ENCODE measurements around the gene TAS2R40.
"Not testable (repeated sequence)": the region's sequence is repeated elsewhere in the genome, so short reads cannot be mapped to it uniquely, and the experiment has no call there.

TAS2R40 gene

GRCh38 chr7:143221737-143222136 lies at the start of gene TAS2R40:
TSS of gene TAS2R40 (plus strand) at chr7:143222037. CDS start at chr7:143222079, 42 bp downstream.
- no peak for DNase-seq

GRCh38 chr7:143172354-143172753 lies 49.5 kb upstream of the TAS2R40 start:
- DNase-seq = peak; percentile 78

GRCh38 chr7:143176128-143176527 lies 45.7 kb upstream of the TAS2R40 start:
- no peak for DNase-seq

DNA sequence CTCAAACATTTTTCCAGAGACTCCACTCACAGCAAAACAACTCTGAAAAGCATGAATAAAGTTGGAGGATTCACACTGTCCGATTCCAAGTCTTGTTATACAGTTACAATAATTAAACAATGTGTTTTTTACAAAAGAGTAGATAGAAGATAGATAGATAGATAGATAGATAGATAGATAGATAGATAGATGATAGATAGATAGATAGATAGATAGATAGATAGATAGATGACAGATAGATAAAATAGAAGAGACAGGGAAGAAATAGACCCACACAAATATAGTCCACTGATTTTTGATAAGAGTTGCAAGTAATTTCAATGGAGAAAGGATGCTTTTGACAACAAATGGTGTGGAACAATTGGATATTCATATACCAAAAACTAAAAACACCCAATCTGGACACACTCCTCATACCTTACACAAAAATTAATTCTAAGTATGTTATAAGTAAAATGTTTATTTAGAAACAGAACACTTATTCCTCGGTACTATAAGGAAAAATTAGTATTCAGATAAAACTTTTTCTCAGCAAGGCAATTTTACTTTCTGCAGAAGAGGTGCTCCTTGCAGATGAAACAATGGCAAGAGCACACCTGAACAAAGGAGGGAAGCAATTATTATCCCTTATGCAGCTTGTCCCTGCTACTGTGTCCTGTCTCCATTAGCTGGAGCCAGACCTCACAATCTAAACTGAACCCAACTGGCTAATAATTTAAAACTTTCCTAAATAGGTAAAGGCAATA lies 44.3 kb upstream of the TAS2R40 start:
- DNase-seq = no peak

GRCh38 chr7:143180771-143181170 lies 41.1 kb upstream of the TAS2R40 start:
- DNase-seq = not testable (repeated sequence)

- DNase-seq = no peak
Observed at GRCh38 chr7:143181349-143181748, 40.5 kb upstream of the TAS2R40 start.

DNA sequence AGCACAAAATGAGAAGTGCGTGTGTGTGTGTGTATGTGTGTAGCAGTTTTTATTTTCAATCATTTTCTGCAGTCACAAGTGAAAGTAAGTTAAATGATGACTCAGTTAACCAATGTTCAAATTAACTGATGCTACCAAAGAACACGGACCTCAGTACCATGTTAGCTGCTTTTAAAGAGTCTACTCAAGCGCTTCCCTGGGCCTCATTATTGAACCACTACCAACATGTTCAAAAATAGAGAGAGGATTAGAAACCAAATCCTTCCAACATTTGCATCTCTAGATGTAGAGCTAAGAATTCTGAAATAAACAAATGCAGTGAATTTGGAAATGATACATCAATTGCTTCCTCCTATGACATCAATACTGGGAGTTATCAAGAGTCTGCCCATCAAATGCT lies 38.8 kb upstream of the TAS2R40 start, which contains the start of gene TAS2R39:
TSS of gene TAS2R39 (plus strand) at position 396 of the 400 bp plus-strand sequence. CDS start at position 396, 0 bp downstream.
- DNase-seq = no peak

DNA sequence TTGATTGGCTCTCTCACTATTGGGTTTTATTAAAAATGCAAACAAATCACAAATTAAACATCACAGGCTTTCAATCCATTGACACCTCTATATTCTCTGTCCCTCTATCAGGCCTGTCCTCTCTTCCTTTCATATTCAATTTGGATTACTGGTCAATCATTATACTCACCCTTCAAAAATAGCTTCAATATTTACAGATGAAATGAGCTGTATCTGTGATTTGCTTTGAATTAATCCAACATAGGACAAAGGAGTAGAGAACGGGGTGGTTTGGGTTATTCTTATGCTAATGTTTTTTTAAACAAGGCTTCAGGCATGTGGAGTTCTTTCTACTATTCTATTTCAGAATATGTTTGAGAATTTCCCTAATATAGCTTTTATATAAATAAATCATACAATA lies 36.3 kb upstream of the TAS2R40 start:
- DNase-seq = no peak

GRCh38 chr7:143188994-143189393 lies 32.8 kb upstream of the TAS2R40 start:
- DNase-seq = no peak

- DNase-seq = no peak
Observed at GRCh38 chr7:143193880-143194279, 28.0 kb upstream of the TAS2R40 start.

DNA sequence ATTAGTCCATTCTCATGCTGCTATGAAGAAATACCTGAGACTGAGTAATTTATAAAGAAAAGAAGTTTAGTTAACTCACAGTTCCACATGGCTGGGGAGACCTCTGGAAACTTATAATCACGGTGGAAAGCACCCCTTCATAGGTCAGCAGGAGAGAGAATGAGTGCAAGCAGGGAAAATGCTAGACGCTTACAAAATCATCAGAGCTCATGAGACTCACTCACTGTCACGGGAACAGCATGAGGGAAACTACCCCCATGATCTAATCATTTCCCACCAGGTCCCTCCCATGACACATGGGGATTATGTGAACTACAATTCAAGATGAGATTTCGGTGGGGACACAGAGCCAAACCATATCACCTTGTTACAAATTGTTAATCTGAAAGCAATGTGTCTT lies 22.8 kb upstream of the TAS2R40 start:
- no peak for DNase-seq

- DNase-seq = no peak
Observed at GRCh38 chr7:143202161-143202560, 19.7 kb upstream of the TAS2R40 start.

GRCh38 chr7:143203386-143203785 lies 18.5 kb upstream of the TAS2R40 start:
- DNase-seq = no peak

GRCh38 chr7:143205560-143206293 lies 16.1 kb upstream of the TAS2R40 start:
- no peak for DNase-seq

DNA sequence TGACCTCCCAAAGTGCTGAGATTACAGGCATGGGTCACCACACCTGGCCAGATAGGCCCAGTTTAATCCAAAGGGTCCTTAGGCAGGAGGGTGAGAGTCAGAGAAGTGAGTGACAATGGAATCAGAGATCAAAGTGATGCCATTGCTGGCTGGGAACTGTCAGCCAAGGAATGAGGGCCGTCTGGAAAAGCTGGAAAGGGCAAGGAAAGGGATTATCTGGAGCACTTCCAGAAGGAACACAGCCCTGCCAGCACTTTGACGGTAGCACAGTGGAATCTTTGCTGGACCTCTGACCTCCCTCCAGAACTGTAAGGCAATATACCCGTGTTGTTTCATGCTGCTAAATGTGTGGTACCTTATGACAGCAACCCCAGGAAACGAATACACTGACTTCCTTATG lies 11.3 kb upstream of the TAS2R40 start:
- no peak for DNase-seq

DNA sequence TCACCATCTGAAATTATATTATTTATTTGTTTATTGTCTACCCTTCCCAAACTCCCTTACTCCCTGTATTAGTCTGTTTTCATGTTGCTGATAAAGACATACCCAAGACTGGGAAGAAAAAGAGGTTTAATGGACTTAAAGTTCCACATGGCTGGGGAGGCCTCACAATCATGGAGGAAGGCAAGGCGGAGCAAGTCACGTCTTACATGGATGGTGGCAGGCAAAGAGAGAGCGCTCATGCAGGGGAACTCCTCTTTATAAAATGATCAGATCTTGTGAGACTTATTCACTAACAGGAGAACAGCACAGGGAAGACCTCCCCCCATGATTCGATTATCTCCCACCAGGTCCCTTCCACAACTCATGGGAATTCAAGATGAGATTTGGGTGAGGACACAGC lies 8.4 kb upstream of the TAS2R40 start:
- not testable (repeated sequence) for DNase-seq

DNA sequence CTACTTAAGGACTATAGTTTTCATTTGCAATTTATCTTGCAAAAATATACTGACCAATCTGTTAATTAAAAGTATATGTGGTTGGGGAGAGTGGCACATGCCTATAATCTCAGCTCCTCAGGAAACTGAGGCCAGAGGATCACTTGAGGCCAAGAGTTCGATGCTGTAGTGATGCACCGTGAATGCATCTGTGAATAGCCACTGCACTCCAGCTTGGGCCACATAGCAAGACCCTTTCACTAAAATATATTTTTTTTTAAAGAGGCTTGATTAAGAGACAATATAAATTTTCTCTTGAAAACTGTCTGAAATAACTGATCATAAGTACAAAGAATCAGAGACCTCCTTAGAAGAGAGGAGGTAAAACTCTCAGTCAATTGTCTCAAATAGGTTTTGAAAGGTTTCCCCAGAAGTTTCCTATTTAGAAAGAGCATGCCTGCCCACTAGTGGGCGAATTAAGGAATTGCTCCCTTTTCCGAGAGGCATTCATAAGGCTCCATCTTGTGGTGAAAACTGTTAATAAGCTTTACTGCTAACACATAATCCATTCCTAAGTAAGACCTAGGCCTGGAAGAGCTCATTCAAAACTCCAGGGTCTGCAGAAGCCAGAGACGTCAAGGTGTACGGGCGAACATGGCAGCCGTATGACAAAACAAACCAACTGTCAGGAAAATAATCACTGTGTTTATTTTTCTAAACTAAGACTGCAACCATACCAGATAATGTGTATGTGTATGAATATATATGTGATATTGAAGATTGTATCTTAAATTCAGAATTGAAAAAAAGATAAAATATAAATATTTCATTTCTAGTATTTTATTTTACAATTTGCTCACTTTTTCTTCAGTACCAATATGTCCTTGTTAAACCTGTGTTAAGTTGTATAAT lies 6.8 kb upstream of the TAS2R40 start:
- DNase-seq = peak; percentile 77

GRCh38 chr7:143216151-143216550 lies 5.7 kb upstream of the TAS2R40 start:
- DNase-seq = no peak

- DNase-seq = no peak
Observed at GRCh38 chr7:143216686-143217085, 5.2 kb upstream of the TAS2R40 start.

- no peak for DNase-seq
Observed at GRCh38 chr7:143217806-143218205, 4.0 kb upstream of the TAS2R40 start.

DNA sequence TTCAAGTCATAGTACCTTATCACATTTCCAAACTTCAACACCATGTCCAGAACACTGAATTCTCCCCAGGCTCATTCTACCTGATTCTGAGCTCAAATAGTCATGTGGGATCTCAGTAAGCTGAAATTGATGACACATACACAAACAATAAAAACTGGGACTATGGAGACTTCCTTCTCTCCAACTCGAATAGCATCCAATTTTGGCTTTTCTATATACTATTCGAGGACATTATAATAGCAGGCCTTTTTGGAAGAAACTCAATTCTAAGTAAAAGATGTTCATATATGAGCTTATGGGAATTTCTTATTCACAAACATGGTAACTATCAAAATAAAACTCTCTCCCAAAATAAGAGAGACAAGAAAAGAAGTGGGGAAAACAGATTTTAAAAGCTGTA lies 551 bp upstream of the TAS2R40 start:
- no peak for DNase-seq

DNA sequence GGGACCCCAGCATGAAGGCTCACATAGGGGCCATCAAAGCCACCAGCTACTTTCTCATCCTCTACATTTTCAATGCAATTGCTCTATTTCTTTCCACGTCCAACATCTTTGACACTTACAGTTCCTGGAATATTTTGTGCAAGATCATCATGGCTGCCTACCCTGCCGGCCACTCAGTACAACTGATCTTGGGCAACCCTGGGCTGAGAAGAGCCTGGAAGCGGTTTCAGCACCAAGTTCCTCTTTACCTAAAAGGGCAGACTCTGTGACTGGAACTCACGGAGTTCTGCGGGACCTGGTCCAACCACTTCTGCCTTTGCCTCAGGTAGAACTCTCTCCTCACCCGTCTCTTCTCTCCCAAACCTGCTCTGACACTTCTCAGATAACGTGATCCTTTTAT lies 945 bp downstream of the TAS2R40 start:
- DNase-seq = no peak

DNA sequence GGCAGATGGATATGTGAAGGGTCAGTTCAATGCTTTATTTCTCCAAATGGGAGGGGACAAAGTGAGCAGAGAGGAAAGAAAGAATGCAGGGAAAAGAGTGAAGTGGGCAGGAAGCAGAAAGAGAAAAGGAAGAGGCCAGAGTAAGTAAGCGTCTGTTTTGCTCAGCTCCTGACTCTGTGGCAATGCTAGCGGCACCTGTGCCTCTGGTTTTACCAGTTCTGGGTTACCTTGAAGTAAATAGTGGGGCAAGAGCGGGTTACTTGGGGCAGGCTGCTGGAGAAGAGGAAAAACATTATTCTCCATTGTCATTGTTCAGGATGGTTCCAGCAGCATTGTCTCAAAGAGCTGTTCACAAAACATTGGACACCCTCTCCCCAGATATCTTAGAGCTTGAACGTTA lies 1.9 kb downstream of the TAS2R40 start:
- DNase-seq = no peak

Measured in NCI-H2081 treated with DMSO at 0.1 percent for 48 hours (cell line).